Measurements from ENCODE around the gene GLIS1.

Gene GLIS1

DNA sequence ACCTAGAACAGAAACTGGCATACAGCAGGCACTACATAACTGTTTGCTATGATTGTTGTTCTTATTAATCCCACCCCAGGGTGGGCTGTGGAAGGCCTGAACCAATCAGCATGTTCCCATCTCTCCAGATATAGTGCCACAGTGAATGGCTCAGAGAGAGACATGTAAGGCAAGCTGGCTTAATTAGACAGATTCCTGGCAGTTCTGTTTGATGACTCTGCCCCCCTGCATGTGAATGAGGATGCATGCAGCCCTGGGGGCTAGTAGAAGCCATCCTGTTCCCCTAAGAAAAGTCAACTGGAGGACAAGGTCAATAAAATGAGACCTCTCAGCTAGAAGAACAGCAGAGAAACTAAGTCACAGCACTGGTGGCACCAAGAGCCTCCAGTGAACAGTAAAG lies 130.3 kb downstream of the GLIS1 start:
- Histone ChIP-seq H3K9ac (ENCODE audit: low read depth, low read length, poor library complexity, severe bottlenecking) (no peak overlapping the region), H3F3A (ENCODE audit: low read depth) (no peaks in the 10 kb centered on the region), H3K4me1 (ENCODE audit: insufficient read depth, low read length, poor library complexity, severe bottlenecking) (peaks cover 13% of the 10 kb centered on the region), H3K36me3 (ENCODE audit: insufficient read depth, low read length) (no peaks in the 10 kb centered on the region), H2AFZ (ENCODE audit: low read length) (0 out of 2 replicates have a peak overlapping the region, but pooled peaks have one; percentile 9), H4K20me1 (ENCODE audit: insufficient read depth, low read length, poor library complexity, severe bottlenecking) (no peaks in the 10 kb centered on the region), H3K9me2 (replicated peaks; ENCODE audit: low read depth, low read length) (no peaks in the 10 kb centered on the region), H3K4me2 (ENCODE audit: low read depth, low read length, poor library complexity, severe bottlenecking) (peak overlapping the region; percentile 47), H3K9me3 (ENCODE audit: insufficient read depth, low read depth, low read length) (peaks cover 17% of the 10 kb centered on the region; the same call in 1 of the 2 replicates), H3K79me2 (ENCODE audit: insufficient read depth, low read length) (no peaks in the 10 kb centered on the region), H3K27me3 (ENCODE audit: insufficient read depth, low read length, poor library complexity, severe bottlenecking) (no peaks in the 10 kb centered on the region), H3K4me3 (ENCODE audit: low read length, poor library complexity, severe bottlenecking) (no peak overlapping the region)
- TF ChIP-seq, protein P1, sequence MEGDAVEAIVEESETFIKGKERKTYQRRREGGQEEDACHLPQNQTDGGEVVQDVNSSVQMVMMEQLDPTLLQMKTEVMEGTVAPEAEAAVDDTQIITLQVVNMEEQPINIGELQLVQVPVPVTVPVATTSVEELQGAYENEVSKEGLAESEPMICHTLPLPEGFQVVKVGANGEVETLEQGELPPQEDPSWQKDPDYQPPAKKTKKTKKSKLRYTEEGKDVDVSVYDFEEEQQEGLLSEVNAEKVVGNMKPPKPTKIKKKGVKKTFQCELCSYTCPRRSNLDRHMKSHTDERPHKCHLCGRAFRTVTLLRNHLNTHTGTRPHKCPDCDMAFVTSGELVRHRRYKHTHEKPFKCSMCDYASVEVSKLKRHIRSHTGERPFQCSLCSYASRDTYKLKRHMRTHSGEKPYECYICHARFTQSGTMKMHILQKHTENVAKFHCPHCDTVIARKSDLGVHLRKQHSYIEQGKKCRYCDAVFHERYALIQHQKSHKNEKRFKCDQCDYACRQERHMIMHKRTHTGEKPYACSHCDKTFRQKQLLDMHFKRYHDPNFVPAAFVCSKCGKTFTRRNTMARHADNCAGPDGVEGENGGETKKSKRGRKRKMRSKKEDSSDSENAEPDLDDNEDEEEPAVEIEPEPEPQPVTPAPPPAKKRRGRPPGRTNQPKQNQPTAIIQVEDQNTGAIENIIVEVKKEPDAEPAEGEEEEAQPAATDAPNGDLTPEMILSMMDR (conservative IDR thresholded peaks at IDR 0.05; ENCODE audit: low read length) = no peak
- no peak for TF ChIP-seq EZH2phosphoT487 (IDR thresholded peaks at IDR 0.05; ENCODE audit: borderline replicate concordance)

DNA sequence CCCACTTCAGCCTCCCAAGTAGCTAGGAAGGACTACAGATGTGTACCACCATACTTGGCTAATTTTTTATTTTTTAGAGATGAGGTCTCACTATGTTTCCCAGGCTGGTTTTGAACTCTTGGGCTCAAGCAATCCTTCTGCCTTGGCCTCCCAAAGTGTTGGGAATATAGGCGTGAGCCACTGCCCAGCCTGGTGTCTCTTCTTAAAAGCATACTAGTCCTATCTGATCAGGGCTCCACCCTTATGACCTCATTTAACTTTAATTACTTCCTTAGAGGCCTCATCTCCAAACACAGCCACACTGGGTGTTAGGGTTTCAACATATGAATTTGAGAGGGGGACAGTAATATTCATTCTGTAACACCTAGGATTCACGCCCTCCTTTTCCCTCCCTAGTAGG lies 130.9 kb downstream of the GLIS1 start:
- H3K4me1 ChIP-seq (ENCODE audit: insufficient read depth, low read length, poor library complexity, severe bottlenecking) = peaks cover 13% of the 10 kb centered on the region
- H3K27me3 ChIP-seq (ENCODE audit: insufficient read depth, low read length, poor library complexity, severe bottlenecking) = no peaks in the 10 kb centered on the region
- H4K20me1 ChIP-seq (ENCODE audit: insufficient read depth, low read length, poor library complexity, severe bottlenecking) = no peaks in the 10 kb centered on the region
- H3K79me2 ChIP-seq (ENCODE audit: insufficient read depth, low read length) = no peaks in the 10 kb centered on the region
- TF ChIP-seq, protein P1 (conservative IDR thresholded peaks at IDR 0.05; ENCODE audit: low read length) = no peak
- TF ChIP-seq EZH2phosphoT487 (IDR thresholded peaks at IDR 0.05; ENCODE audit: borderline replicate concordance) = no peak
- no peaks in the 10 kb centered on the region for H3K9me2 ChIP-seq (replicated peaks; ENCODE audit: low read depth, low read length)
- H3K9ac ChIP-seq (ENCODE audit: low read depth, low read length, poor library complexity, severe bottlenecking) = no peak overlapping the region
- peaks cover 17% of the 10 kb centered on the region; the same call in 1 of the 2 replicates for H3K9me3 ChIP-seq (ENCODE audit: insufficient read depth, low read depth, low read length)
- H2AFZ ChIP-seq (ENCODE audit: low read length) = 0 out of 2 replicates have a peak overlapping the region, but pooled peaks have one; percentile 9
- H3F3A ChIP-seq (ENCODE audit: low read depth) = no peaks in the 10 kb centered on the region
- H3K4me3 ChIP-seq (ENCODE audit: low read length, poor library complexity, severe bottlenecking) = no peak overlapping the region
- no peaks in the 10 kb centered on the region for H3K36me3 ChIP-seq (ENCODE audit: insufficient read depth, low read length)
- peak overlapping the region; percentile 47 for H3K4me2 ChIP-seq (ENCODE audit: low read depth, low read length, poor library complexity, severe bottlenecking)

DNA sequence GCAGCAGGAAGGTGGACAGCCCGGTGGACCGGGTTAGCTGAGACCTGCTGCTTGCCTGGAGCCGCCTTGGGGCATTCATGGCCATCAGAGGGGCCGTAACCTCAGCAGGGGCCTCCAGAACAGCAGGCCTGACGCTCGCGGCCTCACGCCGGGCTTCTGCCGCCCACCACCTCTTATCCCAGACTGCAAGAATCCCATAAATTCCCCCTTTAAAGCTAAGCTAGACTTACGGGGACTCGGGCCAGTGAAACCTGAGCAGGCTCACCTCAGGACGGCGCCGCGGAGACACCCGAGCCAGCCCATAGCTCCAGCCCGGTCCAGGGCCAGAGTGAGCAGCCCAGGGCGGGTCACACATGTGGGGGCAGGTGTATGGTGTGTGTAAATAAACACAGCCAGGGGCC lies 132.3 kb downstream of the GLIS1 start:
- H3K4me3 ChIP-seq (ENCODE audit: low read length, poor library complexity, severe bottlenecking) = no peak overlapping the region
- no peaks in the 10 kb centered on the region for H4K20me1 ChIP-seq (ENCODE audit: insufficient read depth, low read length, poor library complexity, severe bottlenecking)
- TF ChIP-seq EZH2phosphoT487 (IDR thresholded peaks at IDR 0.05; ENCODE audit: borderline replicate concordance) = no peak
- TF ChIP-seq, protein P1 (conservative IDR thresholded peaks at IDR 0.05; ENCODE audit: low read length) = no peak
- no peaks in the 10 kb centered on the region for H3F3A ChIP-seq (ENCODE audit: low read depth)
- H2AFZ ChIP-seq (ENCODE audit: low read length) = no peak overlapping the region
- no peaks in the 10 kb centered on the region for H3K79me2 ChIP-seq (ENCODE audit: insufficient read depth, low read length)
- H3K27me3 ChIP-seq (ENCODE audit: insufficient read depth, low read length, poor library complexity, severe bottlenecking) = no peaks in the 10 kb centered on the region
- peaks cover 15% of the 10 kb centered on the region; the same call in 1 of the 2 replicates for H3K9me3 ChIP-seq (ENCODE audit: insufficient read depth, low read depth, low read length)
- H3K4me1 ChIP-seq (ENCODE audit: insufficient read depth, low read length, poor library complexity, severe bottlenecking) = peaks cover 19% of the 10 kb centered on the region
- H3K9me2 ChIP-seq (replicated peaks; ENCODE audit: low read depth, low read length) = no peaks in the 10 kb centered on the region
- no peaks in the 10 kb centered on the region for H3K36me3 ChIP-seq (ENCODE audit: insufficient read depth, low read length)
- H3K4me2 ChIP-seq (ENCODE audit: low read depth, low read length, poor library complexity, severe bottlenecking) = no peak overlapping the region
- H3K9ac ChIP-seq (ENCODE audit: low read depth, low read length, poor library complexity, severe bottlenecking) = no peak overlapping the region
